Loucy (cell line): ENCODE measurements around the gene BOD1L1.

ENCODE experiments used
- EZH2phosphoT487 ChIP-seq: fragments of 200-600 bp; IDR thresholded peaks from 2 replicates; pipeline ENCODE4 v1.6.1; 2018; ENCODE audit warnings: antibody characterized with exemption, mild to moderate bottlenecking, moderate library complexity, borderline replicate concordance
- TF ChIP-seq, protein P1 (sequence below): fragments of 200-600 bp; sonication (generic); conservative IDR thresholded peaks from 2 replicates; pipeline ENCODE4 v1.5.1; 2014; ENCODE audit warnings: mild to moderate bottlenecking, antibody characterized with exemption, low read length

GRCh38 chr4:13546941-13547484, 80.5 kb downstream of the BOD1L1 start:
- TF ChIP-seq, protein P1, sequence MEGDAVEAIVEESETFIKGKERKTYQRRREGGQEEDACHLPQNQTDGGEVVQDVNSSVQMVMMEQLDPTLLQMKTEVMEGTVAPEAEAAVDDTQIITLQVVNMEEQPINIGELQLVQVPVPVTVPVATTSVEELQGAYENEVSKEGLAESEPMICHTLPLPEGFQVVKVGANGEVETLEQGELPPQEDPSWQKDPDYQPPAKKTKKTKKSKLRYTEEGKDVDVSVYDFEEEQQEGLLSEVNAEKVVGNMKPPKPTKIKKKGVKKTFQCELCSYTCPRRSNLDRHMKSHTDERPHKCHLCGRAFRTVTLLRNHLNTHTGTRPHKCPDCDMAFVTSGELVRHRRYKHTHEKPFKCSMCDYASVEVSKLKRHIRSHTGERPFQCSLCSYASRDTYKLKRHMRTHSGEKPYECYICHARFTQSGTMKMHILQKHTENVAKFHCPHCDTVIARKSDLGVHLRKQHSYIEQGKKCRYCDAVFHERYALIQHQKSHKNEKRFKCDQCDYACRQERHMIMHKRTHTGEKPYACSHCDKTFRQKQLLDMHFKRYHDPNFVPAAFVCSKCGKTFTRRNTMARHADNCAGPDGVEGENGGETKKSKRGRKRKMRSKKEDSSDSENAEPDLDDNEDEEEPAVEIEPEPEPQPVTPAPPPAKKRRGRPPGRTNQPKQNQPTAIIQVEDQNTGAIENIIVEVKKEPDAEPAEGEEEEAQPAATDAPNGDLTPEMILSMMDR, result no peak
- no peak for TF ChIP-seq EZH2phosphoT487
